ENCODE measurements around the gene UBE2D2. TPM values are rescaled to one million over a fixed set of nuclear protein-coding genes. Genes with fewer than 3 reads are reported as not detected.
"Not testable (repeated sequence)": the region's sequence is repeated elsewhere in the genome, so short reads cannot be mapped to it uniquely, and the experiment has no call there.

Gene UBE2D2
- total and polyA plus RNA-seq, 2 experiments from 2014 or later = 88.8 to 129 TPM

GRCh38 chr5:139605887-139606286, 44.7 kb downstream of the UBE2D2 start:
- no peak overlapping the region for H3K9ac ChIP-seq
- H3F3A ChIP-seq (ENCODE audit: insufficient read depth) = 0 out of 2 replicates have a peak, but pooled peaks cover 4% of the 10 kb centered on the region
- peaks cover 1% of the 10 kb centered on the region for H3K4me1 ChIP-seq (ENCODE audit: insufficient read depth)
- in situ Hi-C loops (cut with MboI) = no loop called here
- H3K27me3 ChIP-seq (replicated peaks; ENCODE audit: insufficient read depth) = no peaks in the 10 kb centered on the region
- H3K36me3 ChIP-seq (ENCODE audit: low read depth) = peaks cover 15% of the 10 kb centered on the region
- 98 to 99% methylated on average over 8 of the region's 8 CpGs for WGBS, 2 experiments (ENCODE audit: low coverage in 1 of 2, low lambda C conversion rate in 2 of 2, missing lambda C conversion rate in 2 of 2)
- DNase-seq = no peak
- 0 out of 2 replicates have a peak, but pooled peaks cover 3% of the 10 kb centered on the region for H4K20me1 ChIP-seq (ENCODE audit: insufficient read depth)
- no peak for TF ChIP-seq EZH2phosphoT487 (IDR thresholded peaks at IDR 0.05; ENCODE audit: insufficient read depth, low read depth)
- no peak for TF ChIP-seq EZH2 (IDR thresholded peaks at IDR 0.05; ENCODE audit: insufficient read depth, poor library complexity, severe bottlenecking)
- no peak overlapping the region for H3K27ac ChIP-seq
- H2AFZ ChIP-seq = no peak overlapping the region
- no peak overlapping the region for H3K4me2 ChIP-seq (ENCODE audit: unreplicated experiment)
- no peaks in the 10 kb centered on the region for H3K9me3 ChIP-seq (ENCODE audit: low read depth)
- H3K79me2 ChIP-seq (ENCODE audit: insufficient read depth) = peaks cover 98% of the 10 kb centered on the region
- no peaks in the 10 kb centered on the region for H3K9me2 ChIP-seq (ENCODE audit: insufficient read depth)
- no peak overlapping the region for H3K4me3 ChIP-seq

DNA sequence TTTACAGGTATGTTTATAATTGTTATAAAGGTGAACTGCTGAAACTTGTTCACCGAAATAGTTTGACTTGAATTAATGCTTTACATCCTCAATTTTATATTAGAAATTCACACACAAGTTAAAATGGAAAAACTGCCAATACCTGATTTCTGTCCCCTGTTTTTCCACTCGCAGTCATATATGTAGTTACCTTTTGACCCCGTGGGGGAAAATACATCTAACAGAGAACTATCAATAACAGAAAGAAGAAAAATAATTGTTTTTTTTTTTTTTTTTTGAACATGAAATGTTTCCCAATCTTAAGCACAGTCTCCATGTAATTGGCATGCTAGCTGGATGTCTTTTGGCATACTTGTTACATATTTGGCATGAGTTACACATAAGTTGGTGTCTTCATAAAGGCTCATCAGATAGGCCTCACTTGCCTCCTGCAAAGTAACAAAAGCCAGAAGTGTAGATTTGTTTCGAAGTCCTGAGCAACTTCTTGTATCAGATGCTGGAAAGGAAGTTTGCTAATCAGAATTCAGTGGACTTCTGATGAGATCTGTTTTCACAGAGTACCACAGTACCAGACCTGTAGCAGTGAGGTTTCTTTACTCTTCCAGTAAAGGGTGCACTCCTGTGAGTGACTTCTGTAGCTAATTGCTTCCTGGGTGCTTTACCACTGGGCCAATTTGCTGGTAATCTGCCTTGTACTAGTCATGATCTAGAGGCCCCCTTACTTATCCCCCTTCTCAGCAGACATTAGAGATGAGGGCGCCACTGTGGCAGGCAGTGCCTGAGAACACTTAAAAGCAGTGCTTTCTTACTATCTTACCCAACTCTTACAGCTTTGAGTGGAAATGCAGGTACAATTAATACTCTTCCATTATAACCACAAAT, 50.8 kb downstream of the UBE2D2 start:
- no peak overlapping the region for H3K27ac ChIP-seq
- H3K9me2 ChIP-seq (ENCODE audit: insufficient read depth) = no peaks in the 10 kb centered on the region
- TF ChIP-seq EZH2phosphoT487 (IDR thresholded peaks at IDR 0.05; ENCODE audit: insufficient read depth, low read depth) = no peak
- TF ChIP-seq EZH2 (IDR thresholded peaks at IDR 0.05; ENCODE audit: insufficient read depth, poor library complexity, severe bottlenecking) = no peak
- DNase-seq = peak; percentile 29
- H3K9ac ChIP-seq = no peak overlapping the region
- H3K4me1 ChIP-seq (ENCODE audit: insufficient read depth) = no peaks in the 10 kb centered on the region
- WGBS, 2 experiments (ENCODE audit: low coverage in 1 of 2, low lambda C conversion rate in 2 of 2, missing lambda C conversion rate in 2 of 2) = 88 to 89% methylated on average over 5 of the region's 5 CpGs
- H2AFZ ChIP-seq = no peak overlapping the region
- in situ Hi-C loops (cut with MboI) = no loop called here
- H3K27me3 ChIP-seq (replicated peaks; ENCODE audit: insufficient read depth) = no peaks in the 10 kb centered on the region
- no peaks in the 10 kb centered on the region for H3K9me3 ChIP-seq (ENCODE audit: low read depth)
- no peak overlapping the region for H3K4me3 ChIP-seq
- no peak overlapping the region for H3K4me2 ChIP-seq (ENCODE audit: unreplicated experiment)
- H3K36me3 ChIP-seq (ENCODE audit: low read depth) = peaks cover 17% of the 10 kb centered on the region
- H3K79me2 ChIP-seq (ENCODE audit: insufficient read depth) = peaks cover 96% of the 10 kb centered on the region
- H4K20me1 ChIP-seq (ENCODE audit: insufficient read depth) = no peaks in the 10 kb centered on the region
- H3F3A ChIP-seq (ENCODE audit: insufficient read depth) = no peaks in the 10 kb centered on the region

DNA sequence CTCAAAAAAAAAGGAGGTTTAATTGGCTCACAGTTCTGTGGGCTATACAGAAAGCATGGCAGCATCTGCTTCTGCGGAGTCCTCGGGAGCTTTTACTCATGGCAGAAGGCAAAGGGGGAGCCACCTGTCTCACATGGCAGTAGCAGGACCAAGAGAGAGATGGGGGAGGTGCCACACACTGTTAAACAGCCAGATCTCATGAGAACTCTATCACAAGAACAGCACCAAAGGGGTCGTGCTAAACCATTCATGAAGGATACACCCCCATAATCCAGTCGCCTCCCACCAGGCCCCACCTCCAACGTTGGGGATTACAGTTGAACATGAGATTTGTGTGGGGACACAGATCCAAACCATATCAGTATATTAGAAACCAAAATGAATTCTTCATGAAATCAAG, 58.7 kb downstream of the UBE2D2 start:
- in situ Hi-C loops (cut with MboI) = no loop called here
- WGBS, 2 experiments (ENCODE audit: low coverage in 1 of 2, low lambda C conversion rate in 2 of 2, missing lambda C conversion rate in 2 of 2) = 72 to 73% methylated on average over 5 of the region's 5 CpGs
- H3K4me3 ChIP-seq = no peak overlapping the region

GRCh38 chr5:139625398-139625797, 64.3 kb downstream of the UBE2D2 start:
- H4K20me1 ChIP-seq (ENCODE audit: insufficient read depth); H3K9me3 ChIP-seq (ENCODE audit: low read depth); H3K9me2 ChIP-seq (ENCODE audit: insufficient read depth); H3K4me3 ChIP-seq; H3K27ac ChIP-seq; H3K9ac ChIP-seq; H3K4me1 ChIP-seq (ENCODE audit: insufficient read depth); in situ Hi-C loops (cut with MboI); H2AFZ ChIP-seq; DNase-seq; H3K27me3 ChIP-seq (replicated peaks; ENCODE audit: insufficient read depth); H3K4me2 ChIP-seq (ENCODE audit: unreplicated experiment); H3K79me2 ChIP-seq (ENCODE audit: insufficient read depth): not testable (repeated sequence)
- 90 to 95% methylated on average over 4 to 5 of the region's 5 CpGs for WGBS, 2 experiments (ENCODE audit: low coverage in 1 of 2, low lambda C conversion rate in 2 of 2, missing lambda C conversion rate in 2 of 2)
- Histone ChIP-seq H3F3A (ENCODE audit: insufficient read depth) (peaks cover 16% of the 10 kb centered on the region), H3K36me3 (ENCODE audit: low read depth) (peaks cover 37% of the 10 kb centered on the region; the same call in 1 of the 2 replicates)

More for the DNA sequence above, 58.7 kb downstream of the UBE2D2 start:
- H4K20me1 ChIP-seq (ENCODE audit: insufficient read depth) = no peaks in the 10 kb centered on the region
- no peak for DNase-seq
- H3K79me2 ChIP-seq (ENCODE audit: insufficient read depth) = peaks cover 38% of the 10 kb centered on the region
- peaks cover 44% of the 10 kb centered on the region for H3K36me3 ChIP-seq (ENCODE audit: low read depth)
- no peak overlapping the region for H3K4me2 ChIP-seq (ENCODE audit: unreplicated experiment)
- TF ChIP-seq EZH2phosphoT487 (IDR thresholded peaks at IDR 0.05; ENCODE audit: insufficient read depth, low read depth) = no peak
- no peak for TF ChIP-seq EZH2 (IDR thresholded peaks at IDR 0.05; ENCODE audit: insufficient read depth, poor library complexity, severe bottlenecking)
- no peaks in the 10 kb centered on the region for H3F3A ChIP-seq (ENCODE audit: insufficient read depth)
- no peaks in the 10 kb centered on the region for H3K9me3 ChIP-seq (ENCODE audit: low read depth)
- H3K9ac ChIP-seq = no peak overlapping the region
- H3K4me1 ChIP-seq (ENCODE audit: insufficient read depth) = no peaks in the 10 kb centered on the region
- H3K27ac ChIP-seq = no peak overlapping the region
- H3K9me2 ChIP-seq (ENCODE audit: insufficient read depth) = no peaks in the 10 kb centered on the region
- H3K27me3 ChIP-seq (replicated peaks; ENCODE audit: insufficient read depth) = no peaks in the 10 kb centered on the region
- H2AFZ ChIP-seq = no peak overlapping the region

Data from GM23248 (cell line).